Peyer's patch (tissue), 4 donors: Measurements from ENCODE around the gene KCNN3. TPM values are rescaled to one million over a fixed set of nuclear protein-coding genes. Genes with fewer than 3 reads are reported as not detected.
A peak's percentile ranks its signal among the peaks of the same experiment; 100 is the strongest.

Source experiments
- DNase-seq, 3 donors: peaks; one replicate each; pipeline ENCODE4 v3.0.0-alpha.2; 2017 to 2019
- H3K27ac ChIP-seq, 4 donors: fragments of 200-600 bp; sonication (generic); one replicate each; pipeline ENCODE4 v1.5.1; 2016 to 2019
- H3K27me3 ChIP-seq, 2 donors: fragments of 200-600 bp; sonication (generic); one replicate each; pipeline ENCODE4 v1.5.1; 2019
- H3K36me3 ChIP-seq, 3 donors: fragments of 200-600 bp; sonication (generic); one replicate each; pipeline ENCODE4 v1.5.1; 2016 to 2019
- H3K4me1 ChIP-seq, 4 donors: fragments of 200-600 bp; sonication (generic); one replicate each; pipeline ENCODE4 v1.5.1; 2016 to 2019
- H3K4me3 ChIP-seq, 4 donors: fragments of 200-600 bp; sonication (generic); 1 replicate in 3 of 4; 2 replicates in 1 of 4; pipeline ENCODE4 v1.5.1; 2016 to 2019; ENCODE audit warnings: mild to moderate bottlenecking in 1 of 4
- H3K9me3 ChIP-seq, 4 donors: fragments of 200-600 bp; sonication (generic); one replicate each; pipeline ENCODE4 v1.5.1; 2016 to 2019; ENCODE audit warnings: mild to moderate bottlenecking in 1 of 4
- POLR2A ChIP-seq, 2 donors: fragments of 450-650 bp; IDR thresholded peaks; one replicate each; pipeline ENCODE4 v1.5.1; 2017; ENCODE audit warnings: antibody characterized with exemption in 2 of 2, mild to moderate bottlenecking in 2 of 2, moderate library complexity in 2 of 2
- total RNA-seq, 4 donors: library from RNA; depleted of rRNA; stranded (reverse); fragments of >200 nt; gene quantifications; one replicate each; pipeline ENCODE4 v1.1.0, GENCODE V29; 2016
- TF ChIP-seq, protein P1 (sequence below), 6 experiments: fragments of 450-650 bp in 4 of 6; fragments of 200-600 bp in 2 of 6; sonication (generic) in 1 of 6; IDR thresholded peaks; one replicate each; pipeline ENCODE4 v1.5.1; 2017 to 2019; ENCODE audit warnings: antibody characterized with exemption in 6 of 6, mild to moderate bottlenecking in 3 of 6, moderate library complexity in 1 of 6

Gene KCNN3
- total RNA-seq, 4 donors from 2014 or later = 0.85 to 1.7 (median 1.2) TPM

DNA sequence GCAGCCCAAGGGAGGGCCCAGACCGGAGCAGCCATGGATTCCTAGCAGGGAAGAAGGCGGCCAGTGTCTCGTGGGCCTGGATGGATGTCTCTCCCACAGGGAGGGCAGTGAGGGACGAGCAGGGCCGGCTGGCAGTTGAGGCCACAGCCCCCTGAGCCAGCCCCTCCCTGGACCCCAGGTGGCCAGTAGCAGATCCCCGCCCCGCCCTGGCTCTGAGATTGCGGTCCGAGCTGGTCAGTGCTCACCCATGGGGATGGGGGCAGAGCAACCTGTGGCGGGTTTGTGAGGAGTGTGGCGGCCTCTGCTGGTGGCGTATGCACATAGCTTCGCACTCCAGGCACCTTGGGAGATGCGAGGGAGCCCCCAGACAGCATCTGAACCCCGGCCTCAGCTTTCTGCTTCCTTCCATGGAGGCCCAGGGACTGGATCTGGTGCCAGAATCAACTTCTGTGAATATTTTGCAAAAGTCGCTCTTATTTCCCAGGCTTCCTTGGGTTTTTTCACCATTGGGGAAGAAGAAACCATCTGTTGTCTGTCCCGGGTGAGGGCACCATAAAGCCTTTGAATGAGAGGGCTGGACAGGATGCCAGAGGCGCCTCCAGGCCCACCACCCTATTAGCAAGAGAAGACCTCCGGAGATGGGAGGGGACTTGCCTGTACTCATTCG lies 8.4 kb upstream of the KCNN3 start:
- Histone ChIP-seq H3K36me3 (no peaks in the 10 kb centered on the region), H3K9me3 (no peaks in the 10 kb centered on the region), H3K4me1 (peaks cover 0 to 3% (median 3%) of the 10 kb centered on the region in 4 donors), H3K27ac (no peak overlapping the region), H3K27me3 (no peaks in the 10 kb centered on the region), H3K4me3 (no peak overlapping the region)
- DNase-seq = peak; percentile 74 to 90 (median 84)
- no peak for TF ChIP-seq POLR2A (IDR thresholded peaks at IDR 0.05)
- TF ChIP-seq, protein P1, sequence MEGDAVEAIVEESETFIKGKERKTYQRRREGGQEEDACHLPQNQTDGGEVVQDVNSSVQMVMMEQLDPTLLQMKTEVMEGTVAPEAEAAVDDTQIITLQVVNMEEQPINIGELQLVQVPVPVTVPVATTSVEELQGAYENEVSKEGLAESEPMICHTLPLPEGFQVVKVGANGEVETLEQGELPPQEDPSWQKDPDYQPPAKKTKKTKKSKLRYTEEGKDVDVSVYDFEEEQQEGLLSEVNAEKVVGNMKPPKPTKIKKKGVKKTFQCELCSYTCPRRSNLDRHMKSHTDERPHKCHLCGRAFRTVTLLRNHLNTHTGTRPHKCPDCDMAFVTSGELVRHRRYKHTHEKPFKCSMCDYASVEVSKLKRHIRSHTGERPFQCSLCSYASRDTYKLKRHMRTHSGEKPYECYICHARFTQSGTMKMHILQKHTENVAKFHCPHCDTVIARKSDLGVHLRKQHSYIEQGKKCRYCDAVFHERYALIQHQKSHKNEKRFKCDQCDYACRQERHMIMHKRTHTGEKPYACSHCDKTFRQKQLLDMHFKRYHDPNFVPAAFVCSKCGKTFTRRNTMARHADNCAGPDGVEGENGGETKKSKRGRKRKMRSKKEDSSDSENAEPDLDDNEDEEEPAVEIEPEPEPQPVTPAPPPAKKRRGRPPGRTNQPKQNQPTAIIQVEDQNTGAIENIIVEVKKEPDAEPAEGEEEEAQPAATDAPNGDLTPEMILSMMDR (IDR thresholded peaks at IDR 0.05) = peak; percentile 63 to 90 (median 88)

DNA sequence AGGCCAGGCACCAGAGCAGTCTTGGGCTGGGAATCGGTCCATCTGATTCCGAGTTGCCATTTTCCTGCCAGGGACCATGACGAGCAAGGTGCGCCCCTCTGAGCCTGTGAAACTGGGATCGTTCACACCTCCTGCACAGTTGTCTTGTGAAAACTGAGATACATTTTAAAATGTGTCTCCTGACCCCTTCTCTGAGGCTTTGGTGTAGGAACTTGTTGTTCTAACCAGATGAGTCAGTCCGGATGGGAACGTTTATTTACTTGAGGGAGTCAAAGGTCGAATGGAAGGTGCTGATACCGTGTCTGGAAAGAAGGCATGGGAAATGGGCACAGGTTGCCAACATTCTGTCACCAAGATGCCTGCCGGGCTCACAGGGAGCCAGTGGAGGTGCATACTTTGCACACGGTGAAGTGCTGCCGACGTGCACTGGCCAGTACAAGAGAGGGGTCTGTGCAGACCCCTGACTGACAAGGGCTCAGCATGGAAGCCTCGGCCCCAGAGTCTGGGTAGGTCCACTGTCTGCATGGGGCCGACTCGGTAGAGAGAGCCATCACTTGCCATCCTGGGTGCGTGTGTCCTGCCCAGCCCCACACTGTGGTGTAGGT lies 7.4 kb upstream of the KCNN3 start:
- no peaks in the 10 kb centered on the region for H3K36me3 ChIP-seq
- TF ChIP-seq, protein P1 (IDR thresholded peaks at IDR 0.05) = no peak
- no peak for TF ChIP-seq POLR2A (IDR thresholded peaks at IDR 0.05)
- peaks cover 0 to 3% (median 3%) of the 10 kb centered on the region in 4 donors for H3K4me1 ChIP-seq
- H3K4me3 ChIP-seq = no peak overlapping the region
- peak overlapping the region in 2 of 4 donors; percentile 5 to 76 for H3K27ac ChIP-seq
- no peaks in the 10 kb centered on the region for H3K27me3 ChIP-seq
- peak in 1 of 3 donors; percentile 57 for DNase-seq
- H3K9me3 ChIP-seq = no peaks in the 10 kb centered on the region

DNA sequence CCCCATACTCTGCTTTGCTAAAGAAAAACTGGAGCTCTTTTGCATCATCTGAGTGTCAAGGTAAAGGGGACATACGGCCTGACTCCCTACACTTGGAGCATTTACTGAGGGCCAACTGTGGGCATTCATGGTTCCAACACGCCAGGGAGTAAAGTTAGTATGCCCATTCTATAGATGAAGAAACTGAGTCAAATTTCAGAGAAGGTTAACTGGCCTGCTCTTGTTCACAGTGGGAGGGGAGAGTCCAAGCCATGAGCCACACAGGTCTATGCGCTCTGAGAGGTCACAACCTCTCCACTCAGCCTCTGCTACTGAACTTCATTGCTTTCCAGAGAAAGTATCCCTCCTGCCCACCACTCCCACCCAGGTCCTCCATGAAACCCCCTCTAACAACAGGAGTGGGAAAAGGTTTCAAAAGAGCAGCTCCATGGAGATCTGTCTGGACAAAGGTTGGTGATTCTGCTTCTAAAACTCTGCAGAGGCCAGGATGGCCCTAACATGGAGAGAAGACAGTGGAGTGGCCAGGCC lies 6.8 kb upstream of the KCNN3 start:
- no peak overlapping the region for H3K4me3 ChIP-seq
- TF ChIP-seq POLR2A (IDR thresholded peaks at IDR 0.05) = no peak
- TF ChIP-seq, protein P1 (IDR thresholded peaks at IDR 0.05) = no peak
- H3K27me3 ChIP-seq = no peaks in the 10 kb centered on the region
- H3K27ac ChIP-seq = peak overlapping the region in 2 of 4 donors; percentile 5 to 76
- DNase-seq = peak in 1 of 3 donors; percentile 33
- H3K4me1 ChIP-seq = peaks cover 0 to 3% (median 3%) of the 10 kb centered on the region in 4 donors
- H3K36me3 ChIP-seq = no peaks in the 10 kb centered on the region
- no peaks in the 10 kb centered on the region for H3K9me3 ChIP-seq

DNA sequence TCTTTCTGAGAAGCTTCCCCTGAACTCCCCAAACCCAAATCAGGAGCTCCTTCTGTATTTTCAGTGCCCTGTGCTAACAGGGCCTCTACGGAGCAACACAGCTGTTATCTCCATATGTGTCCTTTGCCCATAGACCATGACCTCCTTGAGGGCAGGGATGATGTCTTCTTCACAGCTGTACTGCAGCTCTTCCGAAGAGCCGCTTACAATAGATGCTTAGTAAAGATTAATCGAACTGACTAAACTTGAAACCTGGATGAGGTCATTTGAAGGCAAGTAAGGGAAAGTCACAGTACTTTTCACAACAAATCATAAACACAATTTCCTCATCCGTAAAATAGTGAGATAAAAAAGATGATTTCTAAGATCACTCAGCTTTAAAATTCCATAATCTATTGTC lies 4.4 kb upstream of the KCNN3 start:
- no peak for DNase-seq
- Histone ChIP-seq H3K4me3 (no peak overlapping the region), H3K27me3 (no peaks in the 10 kb centered on the region), H3K27ac (no peak overlapping the region), H3K9me3 (no peaks in the 10 kb centered on the region), H3K4me1 (peaks cover 0 to 14% (median 3%) of the 10 kb centered on the region in 4 donors), H3K36me3 (no peaks in the 10 kb centered on the region)
- no peak for TF ChIP-seq POLR2A (IDR thresholded peaks at IDR 0.05)
- TF ChIP-seq, protein P1 (IDR thresholded peaks at IDR 0.05) = no peak

DNA sequence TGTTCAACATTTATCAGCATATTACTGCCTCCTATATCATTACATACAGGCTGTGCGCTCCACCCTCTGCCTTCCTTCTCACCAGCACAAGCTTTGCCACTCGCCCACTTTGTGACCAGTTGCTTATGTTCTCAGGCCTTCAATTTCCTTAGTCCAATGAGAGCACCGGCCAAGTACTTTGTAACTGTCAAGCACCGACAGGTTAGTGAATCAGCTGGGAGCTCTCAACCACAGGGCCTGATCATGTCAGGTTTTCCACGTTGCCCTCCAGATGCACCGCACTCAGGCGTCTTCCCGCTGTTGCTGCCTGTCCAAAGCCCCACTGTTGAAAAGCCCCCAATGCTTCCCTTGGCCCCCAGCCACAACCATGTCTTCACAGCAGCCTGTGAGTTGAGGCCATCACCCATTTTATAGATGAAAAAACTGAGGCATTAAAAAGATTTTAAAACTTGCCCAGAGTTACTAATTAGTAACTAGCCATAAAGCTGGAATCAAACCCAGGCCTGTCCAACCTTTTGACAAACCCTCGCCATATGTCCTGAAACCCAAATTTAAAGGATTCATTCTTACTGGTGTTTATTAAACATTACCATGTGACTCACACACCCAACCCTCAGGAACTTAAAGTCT lies 3.4 kb upstream of the KCNN3 start:
- Histone ChIP-seq H3K36me3 (no peaks in the 10 kb centered on the region), H3K27ac (no peak overlapping the region), H3K9me3 (no peaks in the 10 kb centered on the region), H3K4me1 (peaks cover 0 to 17% (median 3%) of the 10 kb centered on the region in 4 donors), H3K4me3 (no peak overlapping the region), H3K27me3 (no peaks in the 10 kb centered on the region)
- TF ChIP-seq POLR2A (IDR thresholded peaks at IDR 0.05) = no peak
- TF ChIP-seq, protein P1 (IDR thresholded peaks at IDR 0.05) = no peak
- no peak for DNase-seq
